Stimulated activated CD8-positive, alpha-beta memory T cell treated with anti-CD3 and anti-CD28 coated beads, Interleukin-12 subunit alpha, Interleukin-12 subunit beta, amount 100 ng/mL, for 24 hours (primary cell): Measurements from ENCODE around the gene TCTN1.
A peak's percentile ranks its signal among the peaks of the same experiment; 100 is the strongest.
"Not testable (repeated sequence)": the region's sequence is repeated elsewhere in the genome, so short reads cannot be mapped to it uniquely, and the experiment has no call there.

Source experiments
- DNase-seq: peaks from one replicate; pipeline ENCODE4 v3.0.0-alpha.2; 2020; ENCODE audit errors: extremely low read depth

TCTN1 gene

DNA sequence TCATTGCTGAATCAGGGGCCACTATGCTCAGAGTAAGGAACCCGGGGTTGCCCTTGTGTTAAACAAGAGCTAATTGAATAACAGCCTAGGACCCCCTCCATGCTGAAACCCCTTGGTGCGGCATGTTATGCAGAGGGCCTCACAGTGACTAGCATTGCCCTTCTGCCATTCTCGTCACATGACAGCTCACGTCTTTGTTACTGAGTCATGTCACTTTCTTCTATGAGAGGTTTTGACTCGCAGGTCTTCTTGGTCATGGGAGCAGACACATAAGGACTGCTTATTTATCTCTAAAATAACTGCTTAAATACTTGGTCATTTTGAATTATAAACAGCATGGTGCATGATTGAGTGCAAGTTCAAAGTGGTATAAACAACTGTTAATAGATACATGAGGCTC is 24.9 kb downstream of the TCTN1 start:
- DNase-seq, result no peak

DNA sequence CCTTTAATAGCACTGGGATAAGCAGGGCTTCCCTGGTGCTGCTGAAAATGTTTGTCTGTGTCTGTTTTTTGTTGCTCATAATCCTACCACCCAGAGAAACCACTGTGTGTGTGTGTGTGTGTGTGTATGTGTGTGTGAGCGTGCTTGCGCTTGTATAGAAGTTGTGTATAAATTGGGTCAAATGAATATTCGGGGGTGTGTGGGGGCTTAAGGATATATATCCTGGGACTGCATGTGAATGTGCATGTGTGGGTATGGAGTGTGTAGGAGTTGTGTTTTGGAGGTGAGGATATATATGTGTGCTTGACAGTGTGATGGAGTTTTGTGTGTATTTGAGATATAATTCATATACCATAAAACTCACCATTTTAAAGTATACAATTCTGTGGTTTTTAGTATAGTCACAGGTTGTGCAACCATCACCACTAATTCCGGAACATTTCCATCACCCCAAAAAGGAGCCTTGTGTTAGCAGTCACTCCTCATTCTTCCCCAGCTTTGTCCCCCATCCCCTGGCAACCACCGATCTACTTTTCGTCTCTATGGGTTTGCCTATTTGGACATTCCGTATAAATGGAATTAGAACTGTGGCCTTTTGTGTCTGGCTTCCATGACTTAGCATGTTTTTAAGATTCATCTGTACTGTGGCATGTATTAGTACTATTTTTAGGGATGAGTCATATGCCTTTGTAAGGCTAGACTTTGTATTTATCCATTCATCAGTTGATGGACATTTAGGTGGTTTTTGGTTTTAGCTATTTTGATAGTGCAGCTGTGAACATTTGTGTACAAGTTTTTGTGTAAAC is 25.6 kb downstream of the TCTN1 start:
- DNase-seq, result no peak

DNA sequence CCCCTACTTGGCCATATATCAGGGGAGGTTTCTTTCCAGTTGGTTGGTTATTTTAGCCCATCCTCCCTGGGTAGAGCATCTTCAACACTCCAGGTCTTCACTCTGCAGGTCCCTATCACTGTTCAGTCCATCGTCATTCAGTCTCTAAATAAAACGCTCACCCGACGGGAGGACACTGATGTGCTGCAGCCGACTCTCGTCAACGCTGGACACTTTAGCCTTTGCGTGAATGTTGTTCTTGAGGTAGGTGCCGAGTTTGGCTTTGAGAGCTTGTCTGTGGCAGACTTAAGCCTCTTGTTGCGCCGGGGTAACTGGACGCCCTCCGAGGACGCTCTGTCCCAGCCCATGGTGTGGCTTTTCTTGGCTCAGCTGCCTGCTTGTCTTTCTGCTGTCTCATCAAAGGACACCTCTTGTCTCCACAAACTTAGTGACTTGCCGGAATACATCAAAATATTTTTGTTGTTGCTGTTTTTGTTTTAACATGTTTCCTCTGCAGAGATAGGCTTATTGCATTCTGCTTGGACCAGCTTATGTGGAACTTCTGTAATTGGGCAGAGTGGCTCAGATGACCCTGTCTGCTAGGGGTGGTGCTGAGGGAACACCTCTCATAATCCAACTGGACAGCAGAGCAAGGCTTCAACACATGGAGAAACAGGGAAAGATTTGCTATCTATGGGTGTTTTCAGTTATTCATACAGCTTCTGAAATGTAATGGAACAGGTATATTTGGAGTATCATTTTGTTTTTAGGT is 26.5 kb downstream of the TCTN1 start:
- DNase-seq, result no peak

DNA sequence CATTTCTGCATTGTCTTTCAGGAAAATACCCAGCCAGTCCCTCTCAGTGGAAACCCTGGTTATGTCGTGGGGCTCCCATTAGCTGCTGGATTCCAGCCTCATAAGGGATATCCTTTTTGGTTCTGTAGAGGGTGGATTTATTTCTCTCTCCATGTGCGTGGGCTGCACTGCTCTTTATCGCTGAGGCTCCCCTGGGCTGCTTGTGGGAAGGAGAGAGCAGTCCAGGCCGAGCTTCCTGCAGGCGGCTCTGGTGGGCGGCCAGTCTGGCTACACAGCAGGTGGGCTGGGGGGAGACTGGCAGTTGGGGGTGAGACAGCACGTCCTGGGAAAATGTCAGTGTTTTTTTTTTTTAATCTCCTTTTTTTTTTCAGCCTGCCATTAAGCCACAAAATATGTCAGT is 27.6 kb downstream of the TCTN1 start:
- DNase-seq, result no peak

DNA sequence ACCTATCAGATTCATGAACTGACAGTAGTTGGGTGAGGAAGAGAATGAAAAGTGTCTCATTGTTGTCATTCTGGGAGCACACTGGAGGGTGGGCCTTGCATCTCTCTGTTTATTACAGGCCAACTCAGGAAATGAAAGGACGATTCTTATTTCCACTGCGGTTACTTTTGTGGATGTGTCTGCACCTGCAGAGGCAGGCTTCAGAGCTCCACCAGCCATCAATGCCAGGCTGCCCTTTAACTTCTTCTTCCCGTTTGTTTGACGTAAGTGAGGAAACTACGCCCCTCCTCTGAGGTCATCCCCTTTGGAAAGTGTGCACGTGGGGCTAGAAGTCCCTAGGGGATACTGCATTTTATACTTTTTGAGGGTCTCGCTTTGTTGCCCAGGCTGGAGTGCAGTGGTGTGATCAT is 33.7 kb downstream of the TCTN1 start:
- DNase-seq, result no peak

DNA sequence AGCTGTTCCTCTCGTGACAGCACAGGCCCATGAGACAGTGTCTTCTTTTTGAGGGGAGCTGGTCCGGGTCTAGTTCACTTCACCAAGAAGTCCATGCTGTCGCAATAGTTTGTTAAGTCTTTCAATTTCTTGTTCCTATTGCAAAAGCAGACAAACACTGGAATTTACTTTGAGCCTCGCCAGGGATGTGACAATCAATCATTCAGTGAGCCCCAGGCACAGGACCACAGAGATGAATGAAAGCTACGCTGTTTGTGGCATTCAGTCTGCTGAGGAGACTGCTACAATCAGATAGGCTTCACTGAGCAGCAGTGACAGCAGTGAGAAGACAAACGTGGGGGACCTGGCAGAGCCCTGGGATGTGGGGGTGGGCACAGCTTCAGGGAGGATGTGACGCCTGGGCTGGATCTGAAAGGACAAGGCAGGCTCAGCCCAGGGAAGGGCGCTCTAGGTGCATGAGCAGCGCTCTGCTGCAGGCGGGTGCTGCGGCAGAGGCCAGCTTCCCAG is 35.5 kb downstream of the TCTN1 start:
- no peak for DNase-seq

DNA sequence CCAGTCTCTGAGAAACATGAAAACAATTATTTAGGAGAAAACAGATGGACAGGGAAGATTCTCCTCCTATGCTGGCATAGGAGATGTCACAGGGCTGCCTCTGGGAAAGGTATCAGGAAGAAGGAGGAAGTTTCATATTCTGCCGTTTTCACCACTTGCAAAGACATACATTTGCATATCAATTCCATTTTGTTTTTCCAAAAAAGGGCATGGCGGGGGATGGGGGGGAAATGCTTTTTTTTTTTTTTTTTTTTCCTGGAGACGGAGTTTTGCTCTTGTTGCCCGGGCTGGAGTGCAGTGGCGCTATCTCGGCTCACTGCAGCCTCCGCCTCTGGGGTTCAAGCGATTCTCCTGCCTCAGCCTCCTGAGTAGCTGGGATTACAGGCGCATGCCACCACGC is 40.3 kb downstream of the TCTN1 start:
- DNase-seq, result not testable (repeated sequence)

DNA sequence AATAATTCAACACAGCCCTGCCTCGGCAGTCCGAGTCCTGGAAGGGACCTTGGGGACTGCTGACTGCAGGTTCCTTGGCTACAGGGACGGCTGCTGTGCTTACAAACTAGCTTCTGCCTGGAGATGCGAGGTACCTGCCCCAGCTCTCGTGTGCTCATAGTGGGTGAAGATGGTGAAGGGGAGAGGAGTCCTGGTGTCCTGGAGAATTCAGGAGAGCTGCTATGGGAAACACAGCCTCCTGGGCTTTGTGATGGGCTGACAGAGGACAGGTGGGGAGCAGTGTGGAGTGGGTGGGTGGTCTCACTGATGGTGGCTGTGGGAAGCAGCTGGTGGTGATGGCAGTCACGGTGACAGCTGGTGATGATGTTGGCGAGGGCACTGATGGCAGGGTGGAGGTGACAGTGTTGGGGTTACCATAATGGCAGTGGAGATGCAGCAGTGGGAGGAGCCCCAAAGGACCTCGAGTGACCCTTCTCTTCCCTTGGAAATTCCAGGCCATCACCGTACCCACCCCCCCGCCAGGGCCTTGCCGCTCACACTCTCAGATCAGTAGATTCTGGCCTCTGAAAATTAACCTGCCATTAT is 42.2 kb downstream of the TCTN1 start:
- no peak for DNase-seq

DNA sequence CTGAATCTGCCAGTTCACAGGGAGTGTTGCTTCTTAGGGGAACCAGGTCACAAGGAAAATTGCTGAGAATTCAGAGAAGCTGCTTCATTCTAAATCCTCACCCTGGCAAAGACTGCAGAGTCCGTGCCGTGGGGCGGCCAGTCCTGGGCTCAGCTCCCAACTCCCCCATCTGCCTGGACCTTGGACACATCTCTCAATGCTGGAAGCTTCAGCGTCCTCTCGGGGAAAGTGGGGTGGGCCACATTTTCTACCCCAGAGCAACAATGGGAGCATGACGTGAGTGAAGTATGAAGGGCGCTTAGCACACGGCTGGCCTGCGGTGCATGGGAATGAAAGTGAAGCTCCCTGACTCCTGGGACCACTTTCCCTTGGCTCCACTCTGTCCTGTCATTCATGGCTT is 43.8 kb downstream of the TCTN1 start:
- no peak for DNase-seq

DNA sequence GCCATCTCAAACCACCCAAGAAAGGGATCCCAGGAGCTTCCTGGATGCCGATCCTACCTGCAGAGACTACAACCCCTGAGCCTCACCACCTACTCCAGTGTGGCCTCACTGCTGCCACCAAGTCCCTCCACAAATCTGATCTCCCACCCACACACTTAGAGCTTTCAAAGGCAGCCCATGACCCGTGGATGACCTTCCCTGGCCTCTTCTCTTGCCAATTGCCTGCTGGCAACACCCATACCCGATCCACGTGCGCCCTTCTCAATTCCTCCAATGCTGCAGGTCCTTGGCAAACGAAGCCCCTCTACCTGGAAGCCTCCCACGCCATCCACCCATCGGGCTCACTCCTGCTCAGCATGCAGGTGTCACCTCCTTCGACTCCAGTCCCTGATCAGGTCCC is 44.3 kb downstream of the TCTN1 start:
- DNase-seq, result no peak

DNA sequence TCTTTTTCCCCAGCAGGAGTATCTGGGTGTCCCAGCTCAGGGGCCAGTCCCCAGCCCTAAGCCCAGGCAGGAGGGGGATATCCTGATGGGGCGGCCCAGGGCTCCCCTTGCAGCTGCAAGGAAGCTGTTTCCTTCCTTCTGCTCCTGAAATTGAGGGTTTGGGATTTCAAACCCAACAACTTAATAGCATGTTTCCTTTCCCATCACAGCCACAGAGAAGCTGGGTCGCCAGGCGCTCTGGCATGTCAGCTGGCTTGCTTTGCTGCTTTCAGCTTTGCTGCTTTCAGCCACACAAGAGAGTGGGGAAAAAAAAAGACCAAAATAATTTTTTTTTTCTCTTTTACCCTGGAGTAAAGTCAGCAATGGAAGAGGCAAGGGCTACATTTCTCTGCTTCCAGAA is 44.9 kb downstream of the TCTN1 start:
- no peak for DNase-seq

DNA sequence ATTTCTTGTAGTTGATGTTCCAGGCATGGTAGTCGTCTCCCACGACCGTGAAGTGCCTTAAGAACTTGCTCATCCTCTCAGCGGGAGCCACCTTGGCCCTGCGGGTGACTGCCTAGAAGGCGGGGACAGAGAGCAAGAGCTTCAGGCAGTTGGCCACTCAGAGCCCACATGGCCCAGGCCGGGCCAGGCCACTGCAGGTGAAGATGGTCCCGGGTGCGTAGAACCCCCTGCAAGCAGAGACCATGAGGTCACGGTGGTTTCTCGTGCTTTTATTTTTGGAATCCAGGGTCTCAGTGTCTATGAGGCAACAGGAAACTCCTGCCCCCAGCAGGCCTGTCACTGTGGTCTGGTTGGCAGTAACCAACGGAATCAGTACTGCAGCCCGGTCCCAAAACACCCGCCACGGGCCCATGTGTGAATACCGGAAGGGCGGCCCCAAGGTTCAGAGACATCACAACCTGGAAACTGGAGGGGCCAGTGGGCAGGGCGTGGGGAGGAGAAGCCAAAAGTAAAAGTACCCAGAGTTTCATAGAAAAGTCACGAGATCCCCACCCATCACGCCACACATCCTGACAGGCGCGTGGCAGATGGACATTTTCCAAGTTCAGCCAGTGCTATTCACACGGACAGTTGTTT is 47.5 kb downstream of the TCTN1 start:
- peak; percentile 52 for DNase-seq

DNA sequence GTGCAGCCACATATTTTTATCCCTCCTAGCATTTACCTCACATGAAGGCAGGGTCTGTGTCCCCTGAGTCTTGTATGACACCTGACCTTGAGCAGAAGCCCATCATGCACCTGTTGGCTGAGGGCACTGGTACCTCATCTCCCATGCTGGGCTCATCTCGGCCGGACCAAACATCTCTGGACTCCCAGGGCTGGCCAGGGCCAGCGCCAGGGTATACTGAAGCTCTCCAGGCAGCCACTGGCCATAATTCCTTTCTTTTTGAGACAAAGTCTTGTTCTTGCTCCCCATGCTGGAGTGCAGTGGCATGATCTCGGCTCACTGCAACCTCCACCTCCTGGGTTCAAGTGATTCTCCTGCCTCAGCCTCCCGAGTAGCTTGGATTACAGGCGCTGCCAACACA is 53.0 kb downstream of the TCTN1 start:
- no peak for DNase-seq

DNA sequence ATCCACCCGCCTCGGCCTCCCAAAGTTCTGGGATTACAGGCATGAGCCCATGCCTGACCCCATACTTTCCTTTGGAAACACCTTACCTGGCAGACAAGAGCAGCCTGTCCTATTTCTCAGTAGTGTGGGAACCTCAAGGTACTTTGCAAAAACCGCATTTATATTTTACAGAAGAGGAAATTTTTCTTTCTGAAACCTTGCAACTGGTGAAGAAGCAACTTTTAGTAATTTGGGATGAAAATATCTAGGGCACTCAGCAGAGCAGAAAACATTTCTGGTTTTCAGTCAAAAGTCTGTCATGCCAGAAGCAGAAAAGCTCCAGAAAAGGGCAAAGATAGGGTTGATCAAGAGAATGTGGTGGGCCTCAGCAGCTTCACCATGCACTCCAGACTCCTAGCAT is 53.7 kb downstream of the TCTN1 start:
- DNase-seq, result no peak

DNA sequence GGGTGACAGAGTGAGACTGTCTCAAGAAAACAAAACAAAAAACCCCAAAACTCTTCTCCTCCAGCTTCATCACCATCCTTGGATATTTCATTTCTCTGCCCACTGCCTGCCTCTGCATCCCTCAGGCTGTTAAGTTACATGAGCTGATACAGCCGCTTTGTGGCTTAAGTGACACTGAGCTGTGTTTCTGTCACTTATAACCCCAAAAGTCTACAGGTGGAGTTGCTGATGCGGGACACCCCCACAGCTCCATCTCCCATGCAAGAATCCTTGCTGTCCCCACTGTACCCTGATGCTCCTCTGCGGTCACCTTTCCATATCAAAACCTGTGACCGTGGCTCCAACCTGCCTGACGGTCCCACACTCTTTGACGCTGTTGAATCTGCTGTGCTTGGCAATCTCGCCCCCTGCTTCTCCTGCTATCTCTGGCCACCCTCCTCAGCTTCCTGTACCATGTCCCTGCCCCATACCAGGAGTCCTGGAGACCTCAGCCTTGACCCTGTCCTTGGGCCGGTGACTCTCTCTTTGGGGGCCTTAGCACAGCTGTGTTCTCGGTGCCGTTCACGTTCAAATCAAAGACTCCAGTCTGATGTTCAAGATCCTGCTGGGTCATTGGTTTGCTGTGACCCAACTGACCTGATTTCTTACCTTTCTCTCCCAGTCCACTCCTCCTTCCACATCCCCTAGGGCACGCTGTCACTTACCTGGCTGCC is 54.7 kb downstream of the TCTN1 start:
- no peak for DNase-seq

DNA sequence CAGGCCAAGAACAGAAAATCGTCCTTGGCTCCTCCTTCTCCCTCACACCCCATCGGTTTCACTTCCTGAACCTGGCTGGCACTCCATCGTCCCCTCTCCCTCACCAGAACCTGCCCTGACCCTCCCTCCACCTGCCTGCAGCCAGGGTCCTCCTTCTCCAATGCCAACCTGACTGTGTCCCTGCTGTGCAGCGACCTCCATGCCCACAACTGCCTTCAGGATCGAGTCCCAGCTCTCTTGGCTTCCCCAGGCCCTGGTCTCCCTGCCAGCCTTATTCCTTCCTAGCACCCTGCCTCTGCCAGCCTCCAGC is 55.2 kb downstream of the TCTN1 start:
- DNase-seq, result no peak

DNA sequence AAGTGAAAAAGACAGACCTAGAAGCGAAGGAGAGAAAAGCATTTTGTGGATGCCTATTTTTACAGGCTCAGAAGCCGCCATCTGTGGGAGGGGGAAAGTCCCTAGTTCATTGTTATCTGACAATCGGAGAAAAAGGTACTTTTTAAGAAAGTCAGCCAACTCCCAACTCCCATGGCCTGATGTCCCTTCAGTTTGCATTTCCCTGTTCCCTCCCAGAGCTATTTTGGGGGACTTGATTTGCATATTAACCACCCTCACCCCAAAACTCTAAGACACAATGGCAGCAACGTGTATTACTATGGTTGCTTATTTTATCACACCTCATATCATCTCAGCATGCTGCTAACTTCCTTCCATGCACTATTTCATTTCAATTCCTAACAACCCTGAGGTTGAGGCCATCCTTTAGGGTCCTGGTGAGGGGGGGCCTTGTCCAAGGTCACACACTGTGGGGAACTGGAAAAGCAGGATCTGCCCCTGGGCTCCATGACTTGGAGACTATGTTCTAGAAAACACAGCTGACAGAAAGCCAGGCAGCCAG is 56.3 kb downstream of the TCTN1 start:
- DNase-seq, result no peak

DNA sequence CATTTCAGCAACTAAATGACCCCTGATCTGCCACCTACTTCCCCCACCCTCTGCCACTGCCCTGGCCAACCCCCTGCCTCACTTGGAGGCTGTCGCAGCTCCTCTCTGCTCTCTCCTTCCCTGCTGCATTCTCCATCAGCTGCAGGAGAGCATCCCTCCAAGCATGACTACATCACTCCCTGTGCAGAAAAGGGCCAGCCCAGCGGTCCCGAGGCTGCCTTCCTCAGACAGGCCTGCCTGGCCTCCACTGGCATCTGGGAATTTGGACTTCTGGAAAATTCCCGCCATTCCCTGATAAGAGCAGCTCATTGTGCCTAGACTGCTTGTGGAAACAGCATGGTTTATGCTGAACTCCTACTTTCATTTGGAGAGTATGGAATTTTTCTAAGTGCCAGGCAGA is 62.2 kb downstream of the TCTN1 start:
- DNase-seq, result no peak

DNA sequence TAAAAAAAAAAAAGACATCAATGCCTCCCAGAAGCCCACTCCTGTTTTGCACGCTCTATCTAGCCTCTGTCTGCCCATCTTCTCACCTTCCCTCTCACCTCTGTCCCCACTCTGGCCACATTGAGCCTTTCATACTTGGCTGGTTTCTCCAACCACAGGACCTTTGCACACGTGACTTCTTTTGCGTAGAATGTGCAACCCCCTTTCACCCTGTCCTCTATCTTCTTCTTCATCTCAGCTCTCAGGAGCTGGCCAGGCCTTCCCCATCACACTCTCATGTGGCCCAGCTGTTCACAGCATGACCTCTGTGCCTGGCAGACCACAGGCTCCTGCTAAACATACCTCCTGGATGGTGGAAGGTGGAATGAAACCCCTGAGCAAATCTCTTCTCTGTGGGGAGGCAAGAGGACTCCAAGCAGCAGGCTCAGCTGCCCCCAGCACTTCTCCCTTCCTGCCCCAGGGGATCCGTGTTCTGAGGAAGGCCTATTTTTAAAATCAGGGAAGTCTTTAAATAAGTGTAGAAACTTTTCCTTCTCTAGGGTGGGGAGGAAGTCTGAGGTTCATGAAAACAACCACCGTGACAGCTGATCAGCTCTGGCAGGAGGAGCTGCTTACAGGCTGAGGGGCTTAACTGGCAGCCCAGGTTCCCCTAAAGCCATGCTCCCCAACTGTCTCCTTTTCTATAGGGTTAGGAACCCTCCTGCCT is 63.4 kb downstream of the TCTN1 start:
- DNase-seq, result no peak

DNA sequence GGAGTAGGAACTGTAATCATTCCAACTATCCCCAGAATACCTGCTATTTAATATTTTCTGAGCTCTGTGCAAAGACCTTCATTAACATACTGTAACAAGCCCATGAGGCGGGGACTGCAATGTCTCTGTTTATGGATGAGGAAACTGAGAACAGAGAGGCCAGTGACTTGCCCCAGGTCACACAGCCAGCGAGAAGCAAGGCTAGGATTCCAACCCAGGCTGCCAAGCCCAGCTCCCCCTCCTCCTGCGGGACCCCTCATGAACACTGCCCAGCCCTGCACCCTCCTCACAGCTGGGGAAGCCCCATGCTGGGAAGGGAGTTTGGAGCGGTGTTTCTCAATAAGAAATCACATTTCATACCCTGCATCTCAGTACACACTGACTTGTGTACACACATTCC is 64.1 kb downstream of the TCTN1 start:
- DNase-seq, result no peak

DNA sequence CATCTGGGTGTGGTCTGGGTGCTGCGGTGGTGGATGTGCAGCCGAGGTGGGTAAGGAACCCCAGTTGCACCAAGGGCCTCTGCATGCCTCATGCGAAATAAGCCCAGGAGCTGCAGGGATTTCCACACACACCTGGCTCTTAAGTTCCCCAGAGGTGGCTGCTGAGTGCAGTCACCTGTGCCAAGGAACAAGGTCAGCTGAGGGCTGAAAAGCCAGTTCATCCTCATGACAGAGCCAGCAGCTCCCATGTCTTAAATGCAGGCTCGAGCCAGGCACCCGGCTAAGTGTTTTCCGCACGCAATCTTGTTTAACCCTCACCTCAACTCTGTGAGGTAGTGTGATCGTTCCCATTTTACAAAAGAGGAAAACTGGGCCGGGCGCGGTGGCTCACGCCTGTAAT is 65.3 kb downstream of the TCTN1 start:
- no peak for DNase-seq
